ENCODE data around the gene DLGAP1.

Gene DLGAP1

DNA sequence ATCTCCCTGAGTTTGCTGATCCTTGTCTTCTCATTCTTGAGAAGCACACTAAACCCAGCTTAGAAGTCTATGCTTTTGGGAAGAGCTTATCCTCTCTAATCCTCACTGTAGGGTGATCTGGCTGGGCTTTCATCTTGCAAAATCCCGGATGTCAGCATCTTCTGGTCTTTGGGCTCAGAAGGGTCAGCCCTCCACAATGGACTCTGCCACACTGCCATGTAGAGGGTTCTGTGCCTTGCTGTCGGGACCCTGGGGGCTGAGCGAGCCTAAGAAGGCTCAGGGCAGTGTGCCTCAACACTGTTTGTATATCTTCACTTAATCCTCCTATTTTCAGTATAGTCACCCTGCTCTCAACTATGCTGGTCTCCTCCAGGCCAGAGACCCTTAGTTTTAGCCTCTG, 902.8 kb downstream of the DLGAP1 start:
- DNase-seq: no peak

DNA sequence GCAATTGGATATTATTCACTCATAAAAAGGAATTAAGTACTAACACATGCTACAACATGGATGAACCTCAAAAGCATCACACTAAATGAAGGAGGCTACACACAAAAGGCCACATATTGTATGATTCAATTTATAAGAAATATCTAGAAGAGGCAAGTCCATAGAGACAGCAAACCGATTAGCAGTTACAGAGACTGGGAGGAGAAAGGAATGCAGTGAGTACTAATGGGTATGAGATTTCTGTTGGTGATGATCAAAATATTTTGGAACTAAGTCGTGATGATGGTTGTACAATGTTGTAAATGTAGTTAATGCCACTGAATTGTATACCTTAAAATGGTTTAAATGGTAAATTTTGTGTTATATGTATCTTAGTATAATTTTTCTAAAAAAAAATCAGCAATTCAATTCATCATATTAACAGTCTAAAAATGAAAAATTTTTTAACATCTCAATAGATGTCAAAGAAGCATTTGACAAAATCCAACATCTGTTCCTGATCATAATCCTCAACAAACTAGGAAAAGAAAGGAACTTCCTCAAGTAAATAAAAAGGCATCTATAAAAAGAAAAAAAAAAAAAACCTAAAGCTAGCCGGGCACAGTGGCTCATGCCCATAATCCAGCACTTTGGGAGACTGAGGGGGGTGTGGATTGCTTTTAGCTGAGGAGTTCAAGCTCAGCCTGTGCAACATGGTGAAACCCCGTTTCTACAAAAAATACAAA, 907.1 kb downstream of the DLGAP1 start:
- DNase-seq: no peak

DNA sequence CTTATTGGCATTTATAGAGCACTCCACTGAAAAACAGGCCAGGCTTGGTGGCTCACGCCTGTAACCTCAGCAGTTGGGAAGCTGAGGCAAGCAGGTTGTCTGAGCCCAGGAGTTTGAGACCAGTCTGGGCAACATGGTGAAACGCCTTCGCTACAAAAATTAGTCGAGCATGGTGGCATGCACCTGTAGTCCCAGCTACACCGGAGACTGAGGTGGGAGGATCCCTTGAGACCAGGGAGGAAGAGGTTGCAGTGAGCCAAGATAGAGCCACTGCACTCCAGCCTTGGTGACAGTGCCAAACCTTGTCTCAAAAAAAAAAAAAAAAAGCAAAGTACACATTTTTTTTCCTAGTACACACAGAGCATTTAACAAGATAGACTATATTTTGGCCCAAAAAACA, 909.0 kb downstream of the DLGAP1 start:
- no peak for DNase-seq

GRCh38 chr18:3544537-3544936, 910.6 kb downstream of the DLGAP1 start:
- DNase-seq: no peak

GRCh38 chr18:3541549-3542386, 913.3 kb downstream of the DLGAP1 start:
- no peak for DNase-seq

- no peak for DNase-seq
Measured at GRCh38 chr18:3540805-3541548, 914.1 kb downstream of the DLGAP1 start.

- no peak for DNase-seq
Measured at GRCh38 chr18:3538954-3539617, 916.0 kb downstream of the DLGAP1 start.

- DNase-seq: no peak
Measured at GRCh38 chr18:3538456-3538855, 916.7 kb downstream of the DLGAP1 start.

DNA sequence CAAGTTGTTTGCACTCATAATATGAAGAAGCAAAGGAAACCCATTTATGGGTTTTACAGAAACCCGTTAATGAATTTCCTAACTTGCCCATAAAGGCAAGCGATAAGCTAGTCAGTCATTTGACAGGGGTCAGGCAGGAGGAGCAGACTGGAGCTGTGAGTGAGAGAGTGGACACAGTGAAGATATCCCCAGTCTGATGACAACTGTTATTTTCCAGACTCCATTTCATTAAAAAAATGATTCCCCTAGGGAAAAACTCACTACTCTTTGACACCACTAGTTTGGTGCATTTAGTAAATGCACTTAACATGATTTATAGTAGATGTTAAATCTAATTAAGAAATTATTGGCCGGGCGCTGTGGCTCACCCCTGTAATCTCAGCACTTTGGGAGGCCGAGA, 924.3 kb downstream of the DLGAP1 start:
- DNase-seq: no peak

- no peak for DNase-seq
Measured at GRCh38 chr18:3529601-3530000, 925.5 kb downstream of the DLGAP1 start.

DNA sequence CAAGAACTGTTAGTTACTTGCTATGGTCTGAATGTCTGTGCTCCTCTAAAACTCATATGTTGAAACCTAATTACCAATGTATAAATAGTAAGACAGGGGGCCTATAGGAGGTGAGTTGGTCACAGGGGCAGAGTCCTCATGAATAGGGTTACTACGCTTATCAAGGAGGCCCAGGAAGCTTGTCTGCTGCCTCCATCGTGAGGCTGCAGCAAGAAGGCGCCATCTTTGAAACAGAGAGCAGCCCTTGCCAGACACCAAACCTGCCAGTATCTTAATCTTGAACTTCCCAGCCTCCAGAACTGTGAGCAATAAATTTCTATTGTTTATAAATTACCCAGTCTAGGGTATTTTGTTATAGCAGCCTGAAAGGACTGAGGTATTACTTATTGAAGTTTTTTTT, 926.0 kb downstream of the DLGAP1 start:
- no peak for DNase-seq

GRCh38 chr18:3528231-3528630, 926.9 kb downstream of the DLGAP1 start:
- DNase-seq: no peak

- no peak for DNase-seq
Measured at GRCh38 chr18:3526421-3527354, 928.4 kb downstream of the DLGAP1 start.

- peak; percentile 93 for DNase-seq
Measured at GRCh38 chr18:3525870-3526420, 929.2 kb downstream of the DLGAP1 start.

- DNase-seq: no peak
Measured at GRCh38 chr18:3524706-3525105, 930.4 kb downstream of the DLGAP1 start.

DNA sequence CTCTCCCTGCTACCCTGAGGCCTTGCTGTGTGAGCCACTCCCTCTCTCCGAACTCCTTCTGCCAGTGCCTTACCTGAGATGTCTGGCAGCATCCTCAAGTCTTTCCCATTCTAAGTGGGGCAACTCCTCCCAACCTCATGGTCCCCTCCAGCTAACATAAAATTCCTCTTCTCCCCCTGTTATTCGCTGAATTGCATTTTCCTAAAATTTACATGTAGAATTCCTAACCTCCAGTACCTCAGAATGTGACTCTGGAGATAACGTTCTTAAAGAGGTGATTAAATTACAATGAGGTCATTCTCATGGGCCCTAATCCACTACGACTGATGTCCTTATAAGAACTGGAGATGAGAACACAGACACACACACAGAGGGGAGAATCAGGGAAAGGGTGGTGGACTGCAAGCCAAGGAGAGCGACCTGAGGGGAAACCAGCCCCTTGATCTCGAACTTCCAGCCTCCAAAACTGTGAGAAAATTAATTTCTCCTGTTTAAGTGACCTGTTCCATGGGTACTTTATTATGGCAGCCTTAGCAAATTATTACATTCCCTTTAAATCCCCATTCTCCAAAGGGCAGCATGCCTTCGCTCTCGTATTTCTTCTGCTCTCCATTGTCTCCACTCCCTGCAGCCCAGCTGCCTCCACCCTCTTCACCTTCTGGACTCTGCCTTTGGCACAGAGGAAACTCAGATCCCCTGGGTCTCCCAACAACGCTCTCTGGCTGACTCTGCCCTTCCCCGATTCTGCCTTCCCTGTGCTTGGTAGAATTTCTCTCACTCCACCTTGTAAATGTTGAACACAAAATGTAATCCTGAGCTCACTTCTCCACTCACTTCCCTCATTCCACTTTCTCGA, 934.6 kb downstream of the DLGAP1 start:
- no peak for DNase-seq

DNA sequence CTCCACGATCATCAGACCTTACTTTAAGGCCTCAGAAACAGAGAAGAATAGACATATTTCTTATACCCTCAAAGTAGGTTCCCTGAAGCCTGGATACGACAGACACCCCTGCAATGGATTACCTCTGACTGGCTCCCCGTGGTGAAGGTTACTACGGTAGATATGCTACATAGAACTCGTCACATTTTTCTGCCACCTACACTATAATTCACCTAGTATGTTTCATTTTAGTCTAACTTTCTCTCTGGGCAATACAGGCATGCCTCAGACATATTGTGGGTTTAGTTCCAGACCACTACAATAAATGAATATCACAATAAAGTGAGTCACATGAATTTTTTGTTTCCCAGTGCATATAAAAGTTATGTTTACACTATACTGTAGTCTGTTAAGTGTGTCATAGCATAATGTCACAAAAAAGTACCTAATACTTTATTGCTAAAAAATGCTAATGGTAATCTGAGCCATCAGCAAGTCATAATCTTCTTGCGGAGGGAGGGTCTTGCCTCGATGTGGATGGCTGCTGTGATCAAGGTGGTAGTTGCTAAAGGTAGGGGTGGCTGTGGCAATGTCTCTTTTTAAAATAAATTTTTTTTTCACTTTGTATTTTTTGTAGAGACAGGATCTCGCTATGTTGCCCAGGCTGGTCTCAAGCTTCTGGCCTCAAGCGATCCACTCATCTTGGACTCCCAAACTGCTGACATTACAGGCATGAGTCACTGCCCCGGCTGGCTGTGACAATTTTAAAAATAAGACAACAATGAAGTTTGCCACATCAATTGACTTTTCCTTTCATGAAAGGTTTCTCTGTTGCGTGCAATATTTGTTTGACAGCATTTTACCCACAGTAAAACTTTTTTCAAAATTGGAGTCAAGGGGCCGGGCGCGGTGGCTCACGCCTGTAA, 940.5 kb downstream of the DLGAP1 start:
- no peak for DNase-seq

GRCh38 chr18:3513481-3513880, 941.6 kb downstream of the DLGAP1 start:
- DNase-seq: no peak

DNA sequence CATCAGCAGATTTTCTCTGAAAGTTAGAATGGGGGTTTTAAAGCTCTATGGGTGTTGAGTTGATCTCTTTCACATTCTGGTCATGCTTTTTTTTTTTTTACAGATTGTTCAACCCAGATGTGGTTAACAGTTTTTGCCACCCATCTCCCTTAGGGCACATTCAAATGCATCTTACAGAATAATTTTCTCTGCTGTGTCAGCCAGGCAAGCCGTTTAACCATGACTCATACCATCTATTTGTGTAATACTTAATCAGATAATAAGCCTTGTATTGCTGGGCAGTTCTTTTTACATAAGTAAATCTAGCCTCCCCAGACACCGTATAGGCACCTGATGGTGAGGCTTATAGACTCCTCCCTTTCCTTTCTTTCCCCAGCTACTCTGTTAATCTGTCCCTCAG, 943.1 kb downstream of the DLGAP1 start:
- no peak for DNase-seq

GRCh38 chr18:3510896-3511295, 944.2 kb downstream of the DLGAP1 start:
- no peak for DNase-seq

All from GF-D8 (cell line).